NK-92 (cell line): ENCODE measurements around the gene PVR.
"Not testable (repeated sequence)": the region's sequence is repeated elsewhere in the genome, so short reads cannot be mapped to it uniquely, and the experiment has no call there.

Experiments used
- DNase-seq: peaks from one replicate; lab custom pipeline; 2025; ENCODE audit not compliant: unreplicated experiment; lab: John Stamatoyannopoulos, UW

The PVR gene

GRCh38 chr19:44643605-44644401 is at the start of gene PVR:
Gene PVR, plus strand, starts transcription at chr19:44643910. Its CDS starts 187 bp downstream, at chr19:44644097.
- DNase-seq, result no peak

GRCh38 chr19:44596428-44597130 is 47.1 kb upstream of the PVR start:
- no peak for DNase-seq

- DNase-seq, result no peak
Observed at GRCh38 chr19:44597131-44597491, 46.6 kb upstream of the PVR start.

- DNase-seq, result no peak
Observed at GRCh38 chr19:44598355-44598754, 45.4 kb upstream of the PVR start.

GRCh38 chr19:44598880-44599279 is 44.8 kb upstream of the PVR start:
- DNase-seq, result no peak

GRCh38 chr19:44600466-44600865 is 43.2 kb upstream of the PVR start:
- DNase-seq, result no peak

- no peak for DNase-seq
Observed at GRCh38 chr19:44602081-44602480, 41.6 kb upstream of the PVR start.

- no peak for DNase-seq
Observed at GRCh38 chr19:44603201-44603945, 40.3 kb upstream of the PVR start.

- no peak for DNase-seq
Observed at GRCh38 chr19:44604241-44604640, 39.5 kb upstream of the PVR start.

GRCh38 chr19:44605547-44605946 is 38.2 kb upstream of the PVR start:
- DNase-seq, result no peak

- no peak for DNase-seq
Observed at GRCh38 chr19:44607049-44607448, 36.7 kb upstream of the PVR start.

- no peak for DNase-seq
Observed at GRCh38 chr19:44607917-44608316, 35.8 kb upstream of the PVR start.

- no peak for DNase-seq
Observed at GRCh38 chr19:44608391-44608821, 35.3 kb upstream of the PVR start.

GRCh38 chr19:44609219-44609618 is 34.5 kb upstream of the PVR start:
- no peak for DNase-seq

- not testable (repeated sequence) for DNase-seq
Observed at GRCh38 chr19:44610497-44610896, 33.2 kb upstream of the PVR start.

- DNase-seq, result no peak
Observed at GRCh38 chr19:44611812-44612295, 31.9 kb upstream of the PVR start.

GRCh38 chr19:44613295-44614178 is 30.2 kb upstream of the PVR start, which contains the start of gene IGSF23:
Gene IGSF23, plus strand, starts transcription at chr19:44613563. Its CDS starts 83 bp downstream, at chr19:44613646.
- no peak for DNase-seq

- DNase-seq, result no peak
Observed at GRCh38 chr19:44614313-44614712, 29.4 kb upstream of the PVR start.

- no peak for DNase-seq
Observed at GRCh38 chr19:44615863-44616247, 27.9 kb upstream of the PVR start.

- no peak for DNase-seq
Observed at GRCh38 chr19:44617110-44617880, 26.4 kb upstream of the PVR start.
